HepG2 (cell line): ENCODE data around the gene FGF21. TPM values are rescaled to one million over a fixed set of nuclear protein-coding genes. Genes with fewer than 3 reads are reported as not detected.
A peak's percentile ranks its signal among the peaks of the same experiment; 100 is the strongest.

Source experiments
- EP300 ChIP-seq, 3 experiments: sonication (generic) in 1 of 3; formaldehyde crosslinking in 1 of 3; IDR thresholded peaks; 2 replicates each; pipeline versions ENCODE4 v1.5.1 to v1.6.1; 2011 to 2020; ENCODE audit warnings: low read depth in 2 of 3, low read length in 2 of 3, borderline replicate concordance in 1 of 3, improper control_type of control experiment in 1 of 3, mild to moderate bottlenecking in 1 of 3, missing genetic modification reagents in 1 of 3, moderate library complexity in 1 of 3
- HOXA5 ChIP-seq: sonication (generic); formaldehyde crosslinking; IDR thresholded peaks from 2 replicates; pipeline ENCODE4 v1.4.0; 2020; ENCODE audit warnings: missing genetic modification reagents
- IKZF1 ChIP-seq: fragments of 450-650 bp; IDR thresholded peaks from 2 replicates; pipeline ENCODE4 v1.7.1; 2016
- MAZ ChIP-seq, 2 experiments: sonication (generic) in 1 of 2; formaldehyde crosslinking in 1 of 2; IDR thresholded peaks; 2 replicates each; pipeline versions ENCODE4 v1.5.0 to v1.6.1; 2012 to 2020; ENCODE audit warnings: low read depth in 2 of 2, mild to moderate bottlenecking in 2 of 2, borderline replicate concordance in 1 of 2, improper control_type of control experiment in 1 of 2, low read length in 1 of 2, missing genetic modification reagents in 1 of 2, moderate library complexity in 1 of 2
- MXI1 ChIP-seq: IDR thresholded peaks from 3 replicates; pipeline ENCODE4 v1.6.1; 2012; ENCODE audit warnings: low read depth, low read length, inconsistent platforms, borderline replicate concordance
- PITX1 ChIP-seq: sonication (generic); formaldehyde crosslinking; IDR thresholded peaks from 2 replicates; pipeline ENCODE4 v1.5.1; 2020; ENCODE audit warnings: mild to moderate bottlenecking, missing genetic modification reagents
- SMAD9 ChIP-seq: sonication (generic); formaldehyde crosslinking; IDR thresholded peaks from 2 replicates; pipeline ENCODE4 v1.5.1; 2020; ENCODE audit warnings: mild to moderate bottlenecking, missing genetic modification reagents
- SOX6 ChIP-seq, 2 experiments: fragments of 450-650 bp in 1 of 2; sonication (generic) in 1 of 2; formaldehyde crosslinking in 1 of 2; IDR thresholded peaks; 2 replicates each; pipeline versions ENCODE4 v1.4.0 to v1.6.1; 2017 to 2020; ENCODE audit warnings: antibody characterized with exemption in 1 of 2, mild to moderate bottlenecking in 1 of 2, missing genetic modification reagents in 1 of 2
- ZKSCAN1 ChIP-seq: fragments of 150-350 bp; IDR thresholded peaks from 2 replicates; pipeline ENCODE4 v1.6.1; 2014; ENCODE audit warnings: low read length
- ZNF230 ChIP-seq: sonication (generic); formaldehyde crosslinking; IDR thresholded peaks from 2 replicates; pipeline ENCODE4 v1.4.0; 2020; ENCODE audit warnings: mild to moderate bottlenecking, missing genetic modification reagents
- ZNF296 ChIP-seq: sonication (generic); formaldehyde crosslinking; conservative IDR thresholded peaks from 2 replicates; pipeline ENCODE4 v1.5.0; 2020; ENCODE audit warnings: mild to moderate bottlenecking, missing genetic modification reagents
- ZNF577 ChIP-seq: sonication (generic); formaldehyde crosslinking; IDR thresholded peaks from 2 replicates; pipeline ENCODE4 v1.4.0; 2020; ENCODE audit warnings: mild to moderate bottlenecking, low read depth, missing genetic modification reagents, borderline replicate concordance
- polyA plus RNA-seq, 8 experiments: library from polyadenylated mRNA; depleted of rRNA in 3 of 8; stranded (reverse) in 7 of 8; unstranded in 1 of 8; fragments of >200 nt; fragmentation: Illumina TruSeq in 4 of 8; extraction: Trizol in 4 of 8; gene quantifications; 2 replicates each; pipeline versions ENCODE4 v1.2.1 to v1.2.3, GENCODE V29; 2011 to 2016; ENCODE audit warnings: low read depth in 4 of 8, missing spikeins in 1 of 8, mixed read lengths in 1 of 8; ENCODE audit not compliant: insufficient read depth in 1 of 8
- total RNA-seq, 5 experiments: library from RNA; depleted of rRNA; stranded (reverse); fragments of >200 nt; fragmentation: Illumina TruSeq; extraction: Trizol; gene quantifications; 2 replicates each; pipeline ENCODE4 v1.2.3, GENCODE V29; 2016; ENCODE audit warnings: low read depth in 1 of 5
- TF ChIP-seq, protein P1 (sequence below): IDR thresholded peaks from 2 replicates; pipeline ENCODE4 v1.6.1; 2018; ENCODE audit warnings: missing genetic modification reagents, mild to moderate bottlenecking, missing compliant biosample characterization
- TF ChIP-seq, protein P2 (sequence below): sonication (generic); formaldehyde crosslinking; IDR thresholded peaks from 2 replicates; pipeline ENCODE4 v1.4.0; 2020; ENCODE audit warnings: missing genetic modification reagents
- TF ChIP-seq, protein P3 (sequence below): sonication (generic); formaldehyde crosslinking; IDR thresholded peaks from 2 replicates; pipeline ENCODE4 v1.5.0; 2020; ENCODE audit warnings: missing genetic modification reagents, mild to moderate bottlenecking, borderline replicate concordance
- TF ChIP-seq, protein P4 (sequence below): sonication (generic); formaldehyde crosslinking; IDR thresholded peaks from 2 replicates; pipeline ENCODE4 v1.4.0; 2020; ENCODE audit warnings: mild to moderate bottlenecking, missing genetic modification reagents
- TF ChIP-seq, protein P5 (sequence below): sonication (generic); formaldehyde crosslinking; IDR thresholded peaks from 2 replicates; pipeline ENCODE4 v1.4.0; 2020; ENCODE audit warnings: missing genetic modification reagents

Gene FGF21
- total and polyA plus RNA-seq, 2 of the 13 experiments (the other 11 are each of a cell fraction or from before 2014, with no cell fraction given) = 0.17 TPM; not detected in 1

DNA sequence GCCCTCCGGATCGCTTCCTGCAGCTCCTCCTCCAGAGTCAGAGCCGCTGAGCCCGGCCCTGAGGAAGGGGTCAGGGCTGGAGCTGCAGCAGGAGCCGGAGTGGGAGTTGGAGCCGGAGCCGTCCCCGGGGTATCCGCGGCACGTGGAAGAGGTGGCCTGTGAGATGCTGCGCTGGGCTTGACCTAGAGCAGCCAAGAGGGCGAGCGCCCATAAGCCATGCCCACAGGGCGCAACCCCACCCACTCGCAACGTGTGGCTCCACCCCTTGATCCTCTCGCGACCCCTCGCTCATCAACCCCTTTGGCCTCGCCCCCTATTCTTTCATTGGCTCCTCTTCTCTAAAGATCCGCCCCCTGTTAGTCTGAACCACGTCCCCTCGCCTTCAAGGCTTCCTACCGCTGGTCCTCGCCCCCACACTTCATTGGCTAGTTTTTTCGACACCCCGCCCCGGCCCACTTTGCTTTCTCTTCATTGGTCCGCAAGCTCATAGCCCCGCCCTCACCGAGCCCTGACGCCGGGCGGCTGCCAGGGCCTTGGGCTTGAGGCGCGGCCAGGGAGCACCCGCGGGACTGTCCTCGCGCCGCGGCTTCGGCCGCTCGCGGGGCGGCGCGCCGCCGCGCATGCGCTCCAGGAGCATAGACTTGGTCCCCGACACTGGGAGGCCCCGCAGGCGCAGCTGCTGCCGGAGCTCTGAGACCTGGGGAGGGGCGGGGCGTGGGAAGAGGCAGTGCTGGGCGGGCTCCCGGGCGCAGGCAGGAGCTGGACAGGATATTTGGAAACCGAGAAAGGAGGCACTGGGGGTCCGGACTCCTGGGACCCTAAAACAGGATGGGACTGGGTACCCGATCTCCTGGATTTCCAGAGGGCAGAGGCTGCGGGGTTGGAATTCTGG is 41.2 kb upstream of the FGF21 start (continued):
- TF ChIP-seq HOXA5 (CRISPR knock-in tag) (0 out of 2 replicates have a peak, but pooled peaks have one; percentile 15), ZKSCAN1 (no peak), PITX1 (CRISPR knock-in tag) (peak; percentile 15; the same call in 1 of the 2 replicates), MAZ (IDR thresholded peaks at IDR 0.05; ENCODE audit: borderline replicate concordance, low read depth, low read length) (no peak), MAZ (CRISPR knock-in tag; IDR thresholded peaks at IDR 0.05; ENCODE audit: low read depth) (no peak), ZNF296 (CRISPR knock-in tag) (no peak), ZNF577 (CRISPR knock-in tag) (no peak), IKZF1 (no peak), MXI1 (peak; percentile 79; the same call in 1 of the 3 replicates), SMAD9 (CRISPR knock-in tag) (no peak), SOX6 (IDR thresholded peaks at IDR 0.05) (no peak), SOX6 (CRISPR knock-in tag; IDR thresholded peaks at IDR 0.05) (no peak; the same call in 1 of the 2 replicates), EP300 (IDR thresholded peaks at IDR 0.05; ENCODE audit: low read depth in 2 of 2, low read length in 2 of 2) (no peak), EP300 (CRISPR knock-in tag; IDR thresholded peaks at IDR 0.05; ENCODE audit: borderline replicate concordance) (peak; percentile 30; the same call in 1 of the 2 replicates), ZNF230 (CRISPR knock-in tag) (no peak)
- TF ChIP-seq, protein P1, sequence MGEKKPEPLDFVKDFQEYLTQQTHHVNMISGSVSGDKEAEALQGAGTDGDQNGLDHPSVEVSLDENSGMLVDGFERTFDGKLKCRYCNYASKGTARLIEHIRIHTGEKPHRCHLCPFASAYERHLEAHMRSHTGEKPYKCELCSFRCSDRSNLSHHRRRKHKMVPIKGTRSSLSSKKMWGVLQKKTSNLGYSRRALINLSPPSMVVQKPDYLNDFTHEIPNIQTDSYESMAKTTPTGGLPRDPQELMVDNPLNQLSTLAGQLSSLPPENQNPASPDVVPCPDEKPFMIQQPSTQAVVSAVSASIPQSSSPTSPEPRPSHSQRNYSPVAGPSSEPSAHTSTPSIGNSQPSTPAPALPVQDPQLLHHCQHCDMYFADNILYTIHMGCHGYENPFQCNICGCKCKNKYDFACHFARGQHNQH (CRISPR knock-in tag) = no peak
- TF ChIP-seq, protein P2, sequence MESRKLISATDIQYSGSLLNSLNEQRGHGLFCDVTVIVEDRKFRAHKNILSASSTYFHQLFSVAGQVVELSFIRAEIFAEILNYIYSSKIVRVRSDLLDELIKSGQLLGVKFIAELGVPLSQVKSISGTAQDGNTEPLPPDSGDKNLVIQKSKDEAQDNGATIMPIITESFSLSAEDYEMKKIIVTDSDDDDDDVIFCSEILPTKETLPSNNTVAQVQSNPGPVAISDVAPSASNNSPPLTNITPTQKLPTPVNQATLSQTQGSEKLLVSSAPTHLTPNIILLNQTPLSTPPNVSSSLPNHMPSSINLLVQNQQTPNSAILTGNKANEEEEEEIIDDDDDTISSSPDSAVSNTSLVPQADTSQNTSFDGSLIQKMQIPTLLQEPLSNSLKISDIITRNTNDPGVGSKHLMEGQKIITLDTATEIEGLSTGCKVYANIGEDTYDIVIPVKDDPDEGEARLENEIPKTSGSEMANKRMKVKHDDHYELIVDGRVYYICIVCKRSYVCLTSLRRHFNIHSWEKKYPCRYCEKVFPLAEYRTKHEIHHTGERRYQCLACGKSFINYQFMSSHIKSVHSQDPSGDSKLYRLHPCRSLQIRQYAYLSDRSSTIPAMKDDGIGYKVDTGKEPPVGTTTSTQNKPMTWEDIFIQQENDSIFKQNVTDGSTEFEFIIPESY (CRISPR knock-in tag) = no peak
- TF ChIP-seq, protein P3, sequence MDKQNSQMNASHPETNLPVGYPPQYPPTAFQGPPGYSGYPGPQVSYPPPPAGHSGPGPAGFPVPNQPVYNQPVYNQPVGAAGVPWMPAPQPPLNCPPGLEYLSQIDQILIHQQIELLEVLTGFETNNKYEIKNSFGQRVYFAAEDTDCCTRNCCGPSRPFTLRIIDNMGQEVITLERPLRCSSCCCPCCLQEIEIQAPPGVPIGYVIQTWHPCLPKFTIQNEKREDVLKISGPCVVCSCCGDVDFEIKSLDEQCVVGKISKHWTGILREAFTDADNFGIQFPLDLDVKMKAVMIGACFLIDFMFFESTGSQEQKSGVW = no peak
- TF ChIP-seq, protein P4, sequence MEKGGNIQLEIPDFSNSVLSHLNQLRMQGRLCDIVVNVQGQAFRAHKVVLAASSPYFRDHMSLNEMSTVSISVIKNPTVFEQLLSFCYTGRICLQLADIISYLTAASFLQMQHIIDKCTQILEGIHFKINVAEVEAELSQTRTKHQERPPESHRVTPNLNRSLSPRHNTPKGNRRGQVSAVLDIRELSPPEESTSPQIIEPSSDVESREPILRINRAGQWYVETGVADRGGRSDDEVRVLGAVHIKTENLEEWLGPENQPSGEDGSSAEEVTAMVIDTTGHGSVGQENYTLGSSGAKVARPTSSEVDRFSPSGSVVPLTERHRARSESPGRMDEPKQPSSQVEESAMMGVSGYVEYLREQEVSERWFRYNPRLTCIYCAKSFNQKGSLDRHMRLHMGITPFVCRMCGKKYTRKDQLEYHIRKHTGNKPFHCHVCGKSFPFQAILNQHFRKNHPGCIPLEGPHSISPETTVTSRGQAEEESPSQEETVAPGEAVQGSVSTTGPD (CRISPR knock-in tag) = no peak
- TF ChIP-seq, protein P5, sequence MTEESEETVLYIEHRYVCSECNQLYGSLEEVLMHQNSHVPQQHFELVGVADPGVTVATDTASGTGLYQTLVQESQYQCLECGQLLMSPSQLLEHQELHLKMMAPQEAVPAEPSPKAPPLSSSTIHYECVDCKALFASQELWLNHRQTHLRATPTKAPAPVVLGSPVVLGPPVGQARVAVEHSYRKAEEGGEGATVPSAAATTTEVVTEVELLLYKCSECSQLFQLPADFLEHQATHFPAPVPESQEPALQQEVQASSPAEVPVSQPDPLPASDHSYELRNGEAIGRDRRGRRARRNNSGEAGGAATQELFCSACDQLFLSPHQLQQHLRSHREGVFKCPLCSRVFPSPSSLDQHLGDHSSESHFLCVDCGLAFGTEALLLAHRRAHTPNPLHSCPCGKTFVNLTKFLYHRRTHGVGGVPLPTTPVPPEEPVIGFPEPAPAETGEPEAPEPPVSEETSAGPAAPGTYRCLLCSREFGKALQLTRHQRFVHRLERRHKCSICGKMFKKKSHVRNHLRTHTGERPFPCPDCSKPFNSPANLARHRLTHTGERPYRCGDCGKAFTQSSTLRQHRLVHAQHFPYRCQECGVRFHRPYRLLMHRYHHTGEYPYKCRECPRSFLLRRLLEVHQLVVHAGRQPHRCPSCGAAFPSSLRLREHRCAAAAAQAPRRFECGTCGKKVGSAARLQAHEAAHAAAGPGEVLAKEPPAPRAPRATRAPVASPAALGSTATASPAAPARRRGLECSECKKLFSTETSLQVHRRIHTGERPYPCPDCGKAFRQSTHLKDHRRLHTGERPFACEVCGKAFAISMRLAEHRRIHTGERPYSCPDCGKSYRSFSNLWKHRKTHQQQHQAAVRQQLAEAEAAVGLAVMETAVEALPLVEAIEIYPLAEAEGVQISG (CRISPR knock-in tag) = no peak
